ENCODE data around the gene CDKN2D. TPM values are rescaled to one million over a fixed set of nuclear protein-coding genes. Genes with fewer than 3 reads are reported as not detected.
A peak's percentile ranks its signal among the peaks of the same experiment; 100 is the strongest.

Gene CDKN2D
- total RNA-seq, 2 experiments from 2014 or later = 22.4 to 26.6 TPM

DNA sequence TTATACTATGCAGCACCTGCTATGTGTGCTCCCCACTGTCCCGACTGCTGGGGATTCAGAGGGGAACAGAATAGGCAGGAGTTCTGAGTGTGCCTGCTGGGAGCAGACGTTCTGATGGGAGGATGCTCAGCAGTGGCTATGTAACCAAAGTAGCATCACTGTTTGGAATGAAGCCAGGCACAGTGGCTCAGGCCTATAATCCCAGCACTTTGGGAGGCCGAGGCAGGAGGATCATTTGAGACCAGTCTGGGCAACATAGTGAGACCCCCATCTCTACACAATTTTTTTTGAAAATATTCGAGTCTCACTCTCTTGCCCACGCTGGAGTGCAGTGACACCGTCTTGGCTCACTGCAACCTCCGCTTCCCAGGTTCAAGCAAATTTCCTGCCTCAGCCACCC, 19.0 kb downstream of the CDKN2D start:
- intact Hi-C loops (cut with micrococcal nuclease; ENCODE audit: unreplicated experiment) = no loop called here
- H3K27ac ChIP-seq (ENCODE audit: low read depth, low read length, poor library complexity, severe bottlenecking) = no peak overlapping the region
- peaks cover 5% of the 10 kb centered on the region; the same call in 1 of the 2 replicates for H3K79me2 ChIP-seq (ENCODE audit: insufficient read depth, low read depth, low read length)
- BruUV-seq (replicated peaks) = no TSS peak
- H4K20me1 ChIP-seq (ENCODE audit: insufficient read depth, low read length) = no peaks in the 10 kb centered on the region
- ChIA-PET CTCF (ENCODE audit: unreplicated experiment) (no interaction called here), POLR2A (no interaction called here)
- TF ChIP-seq EZH2phosphoT487 (IDR thresholded peaks at IDR 0.05; ENCODE audit: borderline replicate concordance, low read depth, low read length) = no peak
- TF ChIP-seq, protein P1, sequence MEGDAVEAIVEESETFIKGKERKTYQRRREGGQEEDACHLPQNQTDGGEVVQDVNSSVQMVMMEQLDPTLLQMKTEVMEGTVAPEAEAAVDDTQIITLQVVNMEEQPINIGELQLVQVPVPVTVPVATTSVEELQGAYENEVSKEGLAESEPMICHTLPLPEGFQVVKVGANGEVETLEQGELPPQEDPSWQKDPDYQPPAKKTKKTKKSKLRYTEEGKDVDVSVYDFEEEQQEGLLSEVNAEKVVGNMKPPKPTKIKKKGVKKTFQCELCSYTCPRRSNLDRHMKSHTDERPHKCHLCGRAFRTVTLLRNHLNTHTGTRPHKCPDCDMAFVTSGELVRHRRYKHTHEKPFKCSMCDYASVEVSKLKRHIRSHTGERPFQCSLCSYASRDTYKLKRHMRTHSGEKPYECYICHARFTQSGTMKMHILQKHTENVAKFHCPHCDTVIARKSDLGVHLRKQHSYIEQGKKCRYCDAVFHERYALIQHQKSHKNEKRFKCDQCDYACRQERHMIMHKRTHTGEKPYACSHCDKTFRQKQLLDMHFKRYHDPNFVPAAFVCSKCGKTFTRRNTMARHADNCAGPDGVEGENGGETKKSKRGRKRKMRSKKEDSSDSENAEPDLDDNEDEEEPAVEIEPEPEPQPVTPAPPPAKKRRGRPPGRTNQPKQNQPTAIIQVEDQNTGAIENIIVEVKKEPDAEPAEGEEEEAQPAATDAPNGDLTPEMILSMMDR (conservative IDR thresholded peaks at IDR 0.05; ENCODE audit: low read length) = no peak
- H3K9me3 ChIP-seq (ENCODE audit: low read length) = no peaks in the 10 kb centered on the region
- peaks cover 35% of the 10 kb centered on the region for H3K4me1 ChIP-seq (ENCODE audit: insufficient read depth, low read length, poor library complexity, severe bottlenecking)
- no peak overlapping the region for H2AFZ ChIP-seq (ENCODE audit: low read length)
- H3K4me3 ChIP-seq (ENCODE audit: low read depth, low read length, poor library complexity, severe bottlenecking) = no peak overlapping the region
- no peak overlapping the region for H3K4me2 ChIP-seq (ENCODE audit: low read length)
- DNase-seq (ENCODE audit: low spot score) = no peak
- peaks cover 70% of the 10 kb centered on the region for H3K36me3 ChIP-seq (ENCODE audit: insufficient read depth, low read length)
- H3K9me2 ChIP-seq (ENCODE audit: insufficient read depth, low read length) = no peaks in the 10 kb centered on the region

DNA sequence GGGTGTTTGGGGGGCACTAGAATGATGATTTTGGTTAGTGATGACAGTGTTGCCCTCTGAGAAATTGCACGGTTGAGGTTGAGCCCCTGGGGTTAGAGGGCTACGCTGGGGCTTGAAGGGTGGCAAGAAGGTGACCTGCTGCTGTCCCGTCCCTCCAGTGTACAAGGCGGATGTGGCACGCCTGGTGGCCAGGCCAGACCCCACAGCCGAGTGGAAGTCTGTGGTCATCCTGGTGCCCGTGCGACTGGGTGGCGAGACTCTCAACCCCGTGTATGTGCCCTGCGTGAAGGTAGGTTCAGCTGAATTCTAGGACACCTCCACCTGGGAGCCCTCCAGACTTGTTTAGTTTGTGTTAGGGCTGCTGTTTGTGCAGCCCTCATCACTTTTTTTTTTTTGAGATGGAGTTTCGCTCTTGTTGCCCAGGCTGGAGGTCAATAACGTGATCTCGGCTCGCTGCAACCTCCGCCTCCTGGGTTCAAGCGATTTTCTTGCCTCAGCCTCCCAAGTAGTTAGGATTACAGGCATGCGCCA, 20.0 kb downstream of the CDKN2D start:
- Histone ChIP-seq H3K79me2 (ENCODE audit: insufficient read depth, low read depth, low read length) (peaks cover 12% of the 10 kb centered on the region; the same call in 1 of the 2 replicates), H3K4me3 (ENCODE audit: low read depth, low read length, poor library complexity, severe bottlenecking) (no peak overlapping the region), H3K4me1 (ENCODE audit: insufficient read depth, low read length, poor library complexity, severe bottlenecking) (peaks cover 29% of the 10 kb centered on the region), H3K4me2 (ENCODE audit: low read length) (no peak overlapping the region), H2AFZ (ENCODE audit: low read length) (no peak overlapping the region), H4K20me1 (ENCODE audit: insufficient read depth, low read length) (no peaks in the 10 kb centered on the region), H3K9me2 (ENCODE audit: insufficient read depth, low read length) (no peaks in the 10 kb centered on the region), H3K36me3 (ENCODE audit: insufficient read depth, low read length) (peaks cover 63% of the 10 kb centered on the region), H3K9me3 (ENCODE audit: low read length) (no peaks in the 10 kb centered on the region), H3K27ac (ENCODE audit: low read depth, low read length, poor library complexity, severe bottlenecking) (no peak overlapping the region)
- BruUV-seq (replicated peaks) = no TSS peak
- TF ChIP-seq EZH2phosphoT487 (IDR thresholded peaks at IDR 0.05; ENCODE audit: borderline replicate concordance, low read depth, low read length) = no peak
- TF ChIP-seq, protein P1 (conservative IDR thresholded peaks at IDR 0.05; ENCODE audit: low read length) = no peak
- intact Hi-C loops (cut with micrococcal nuclease; ENCODE audit: unreplicated experiment) = no loop called here
- CTCF ChIA-PET (ENCODE audit: unreplicated experiment) = no interaction called here
- POLR2A ChIA-PET = no interaction called here
- DNase-seq (ENCODE audit: low spot score) = no peak

DNA sequence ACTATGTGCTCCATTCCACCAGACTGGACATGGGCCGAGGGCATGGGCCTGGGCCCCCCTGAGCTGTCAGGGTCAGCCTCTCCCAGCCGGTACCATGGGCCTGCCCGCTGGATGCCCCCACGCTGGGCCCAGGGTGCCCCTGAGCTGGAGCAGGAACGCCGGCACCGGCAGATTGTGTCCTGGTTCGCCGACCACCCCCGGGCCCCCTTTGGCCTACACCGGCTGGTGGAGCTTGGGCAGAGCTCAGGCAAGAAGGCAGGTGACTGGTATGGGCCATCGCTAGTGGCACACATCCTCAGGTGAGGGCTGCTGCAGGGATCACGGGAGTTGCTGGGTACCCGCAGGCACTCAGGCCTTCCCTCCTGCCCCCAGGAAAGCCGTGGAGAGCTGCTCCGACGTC, 22.0 kb downstream of the CDKN2D start:
- BruUV-seq (replicated peaks) = TSS peak; percentile 62
- CTCF ChIA-PET (ENCODE audit: unreplicated experiment) = no interaction called here
- no peaks in the 10 kb centered on the region for H3K9me2 ChIP-seq (ENCODE audit: insufficient read depth, low read length)

More for the DNA sequence above, 22.0 kb downstream of the CDKN2D start:
- POLR2A ChIA-PET = no interaction called here
- no peak overlapping the region for H3K4me3 ChIP-seq (ENCODE audit: low read depth, low read length, poor library complexity, severe bottlenecking)
- H4K20me1 ChIP-seq (ENCODE audit: insufficient read depth, low read length) = no peaks in the 10 kb centered on the region
- no peak overlapping the region for H3K27ac ChIP-seq (ENCODE audit: low read depth, low read length, poor library complexity, severe bottlenecking)
- H3K9me3 ChIP-seq (ENCODE audit: low read length) = no peaks in the 10 kb centered on the region
- H2AFZ ChIP-seq (ENCODE audit: low read length) = no peak overlapping the region
- peaks cover 17% of the 10 kb centered on the region for H3K4me1 ChIP-seq (ENCODE audit: insufficient read depth, low read length, poor library complexity, severe bottlenecking)
- H3K4me2 ChIP-seq (ENCODE audit: low read length) = no peak overlapping the region
- intact Hi-C loops (cut with micrococcal nuclease; ENCODE audit: unreplicated experiment) = no loop called here
- peaks cover 43% of the 10 kb centered on the region for H3K36me3 ChIP-seq (ENCODE audit: insufficient read depth, low read length)
- DNase-seq (ENCODE audit: low spot score) = no peak
- TF ChIP-seq EZH2phosphoT487 (IDR thresholded peaks at IDR 0.05; ENCODE audit: borderline replicate concordance, low read depth, low read length) = no peak
- TF ChIP-seq, protein P1 (conservative IDR thresholded peaks at IDR 0.05; ENCODE audit: low read length) = no peak
- H3K79me2 ChIP-seq (ENCODE audit: insufficient read depth, low read depth, low read length) = peaks cover 12% of the 10 kb centered on the region; the same call in 1 of the 2 replicates
